ENCODE data around the gene FAAP100.
"Not testable (repeated sequence)": the region's sequence is repeated elsewhere in the genome, so short reads cannot be mapped to it uniquely, and the experiment has no call there.

Gene FAAP100, protein sequence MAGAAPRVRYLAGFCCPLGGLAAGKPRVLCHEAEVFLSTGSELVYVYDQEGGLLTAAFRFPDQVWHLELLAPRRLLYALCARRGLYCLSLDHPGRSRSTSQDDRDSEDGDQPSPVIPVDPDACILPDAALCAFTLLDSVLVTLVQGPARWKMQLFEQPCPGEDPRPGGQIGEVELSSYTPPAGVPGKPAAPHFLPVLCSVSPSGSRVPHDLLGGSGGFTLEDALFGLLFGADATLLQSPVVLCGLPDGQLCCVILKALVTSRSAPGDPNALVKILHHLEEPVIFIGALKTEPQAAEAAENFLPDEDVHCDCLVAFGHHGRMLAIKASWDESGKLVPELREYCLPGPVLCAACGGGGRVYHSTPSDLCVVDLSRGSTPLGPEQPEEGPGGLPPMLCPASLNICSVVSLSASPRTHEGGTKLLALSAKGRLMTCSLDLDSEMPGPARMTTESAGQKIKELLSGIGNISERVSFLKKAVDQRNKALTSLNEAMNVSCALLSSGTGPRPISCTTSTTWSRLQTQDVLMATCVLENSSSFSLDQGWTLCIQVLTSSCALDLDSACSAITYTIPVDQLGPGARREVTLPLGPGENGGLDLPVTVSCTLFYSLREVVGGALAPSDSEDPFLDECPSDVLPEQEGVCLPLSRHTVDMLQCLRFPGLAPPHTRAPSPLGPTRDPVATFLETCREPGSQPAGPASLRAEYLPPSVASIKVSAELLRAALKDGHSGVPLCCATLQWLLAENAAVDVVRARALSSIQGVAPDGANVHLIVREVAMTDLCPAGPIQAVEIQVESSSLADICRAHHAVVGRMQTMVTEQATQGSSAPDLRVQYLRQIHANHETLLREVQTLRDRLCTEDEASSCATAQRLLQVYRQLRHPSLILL

DNA sequence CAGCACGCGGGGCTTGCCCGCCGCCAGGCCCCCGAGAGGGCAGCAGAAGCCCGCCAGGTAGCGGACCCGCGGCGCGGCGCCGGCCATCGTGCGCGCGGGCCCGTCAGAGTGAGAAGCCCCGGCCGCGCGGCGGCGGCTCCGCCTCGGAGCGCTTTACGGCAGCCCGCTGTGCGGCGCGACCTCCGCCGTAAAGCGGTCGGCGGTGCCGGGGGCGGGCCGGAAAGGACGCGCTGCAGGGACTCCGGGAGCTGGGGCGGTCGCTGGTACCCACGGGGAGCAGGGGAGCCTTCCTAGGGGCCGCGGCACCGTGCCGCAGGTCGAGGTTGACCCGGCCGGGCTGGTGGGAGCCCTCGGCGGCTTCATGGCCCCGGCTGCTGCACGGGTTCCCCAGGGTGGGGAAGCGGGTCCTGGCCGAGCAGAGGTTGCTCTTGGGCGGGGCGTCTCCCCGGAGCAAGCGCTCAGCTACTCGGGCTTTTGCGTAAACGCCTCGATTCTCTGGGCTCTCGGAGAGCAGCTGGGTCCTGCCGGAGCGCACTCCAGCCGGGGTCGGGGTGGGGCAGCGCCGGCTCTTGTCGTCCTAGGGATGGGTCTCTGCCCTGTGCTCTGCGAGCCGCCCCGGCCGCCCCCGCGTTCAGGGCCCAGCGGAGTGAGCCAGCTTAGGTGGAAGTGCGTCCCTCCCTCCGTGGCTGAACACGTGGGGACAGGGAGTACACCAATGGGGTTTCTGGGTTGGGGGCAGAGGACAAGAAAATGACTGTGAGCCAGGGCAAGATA, at the start of gene FAAP100:
Gene FAAP100 (minus strand): TSS at position 110 of the 774 bp plus-strand sequence. CDS start 23 bp downstream, at position 87.
- DNase-seq (ENCODE audit: low spot score), result peak; percentile 78

DNA sequence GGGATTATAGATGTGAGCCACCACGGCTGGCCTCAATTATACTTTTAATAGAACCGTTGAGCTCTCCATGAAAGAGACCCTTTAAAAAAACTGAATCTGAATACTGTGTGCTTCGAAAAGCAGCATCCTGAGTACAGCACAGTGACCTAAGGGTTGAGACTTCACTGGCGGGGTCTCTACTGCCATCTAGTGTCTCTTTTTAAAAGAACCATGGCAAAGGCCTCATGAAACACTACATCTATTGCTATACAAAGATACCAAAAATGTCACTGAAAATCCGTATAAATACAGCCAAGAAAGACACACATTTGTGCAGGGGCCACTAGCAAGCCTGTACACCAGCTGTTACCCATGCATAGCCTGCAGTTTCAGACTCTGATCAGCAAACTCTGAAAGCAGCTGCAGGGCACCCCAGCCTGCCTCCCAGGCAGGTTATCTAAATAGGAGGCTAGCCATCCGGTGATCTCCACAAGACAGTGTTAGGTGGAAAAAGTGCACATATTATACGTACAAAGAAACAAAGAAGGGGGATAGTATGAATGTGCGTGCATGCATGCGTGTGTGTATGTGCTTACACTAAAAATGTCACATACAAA, 49.5 kb upstream of the FAAP100 start:
- DNase-seq (ENCODE audit: low spot score), result peak; percentile 72

DNA sequence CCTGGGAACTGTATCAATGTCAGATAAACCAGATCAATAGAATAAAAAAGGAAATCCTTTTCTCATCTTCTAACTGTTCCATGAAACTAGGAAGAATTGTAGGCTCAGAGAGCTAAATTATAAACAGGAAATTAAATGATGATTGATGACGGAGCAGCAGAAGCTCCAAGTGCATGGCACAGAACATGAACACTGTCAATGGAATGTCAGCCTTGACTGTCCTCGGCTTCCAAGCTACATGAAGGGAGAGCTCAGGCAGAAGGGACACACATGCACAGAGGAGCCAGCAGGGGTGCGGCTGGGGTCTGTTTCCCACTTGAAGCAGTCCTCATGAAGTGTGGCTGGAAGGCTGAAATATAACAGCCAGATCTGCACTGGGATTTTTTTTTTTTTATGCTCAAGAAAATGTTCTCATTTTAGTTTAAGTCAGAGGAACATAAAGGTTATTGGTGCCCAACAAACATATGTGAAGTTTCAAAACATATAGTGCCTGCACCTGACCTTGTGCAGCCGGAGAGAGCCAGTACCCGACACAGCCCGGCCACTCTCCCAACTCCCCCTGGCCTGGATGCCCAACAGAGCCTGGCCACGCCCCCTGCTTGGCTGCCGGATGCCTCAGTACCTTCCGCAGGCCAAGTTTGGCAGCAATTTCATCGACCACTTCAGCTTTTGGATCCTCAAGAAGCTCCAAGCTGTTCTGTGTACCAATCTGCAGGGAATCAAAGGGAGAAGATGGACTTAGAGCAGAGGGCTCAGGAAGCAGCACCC, 47.8 kb upstream of the FAAP100 start:
- no peak for DNase-seq (ENCODE audit: low spot score)

DNA sequence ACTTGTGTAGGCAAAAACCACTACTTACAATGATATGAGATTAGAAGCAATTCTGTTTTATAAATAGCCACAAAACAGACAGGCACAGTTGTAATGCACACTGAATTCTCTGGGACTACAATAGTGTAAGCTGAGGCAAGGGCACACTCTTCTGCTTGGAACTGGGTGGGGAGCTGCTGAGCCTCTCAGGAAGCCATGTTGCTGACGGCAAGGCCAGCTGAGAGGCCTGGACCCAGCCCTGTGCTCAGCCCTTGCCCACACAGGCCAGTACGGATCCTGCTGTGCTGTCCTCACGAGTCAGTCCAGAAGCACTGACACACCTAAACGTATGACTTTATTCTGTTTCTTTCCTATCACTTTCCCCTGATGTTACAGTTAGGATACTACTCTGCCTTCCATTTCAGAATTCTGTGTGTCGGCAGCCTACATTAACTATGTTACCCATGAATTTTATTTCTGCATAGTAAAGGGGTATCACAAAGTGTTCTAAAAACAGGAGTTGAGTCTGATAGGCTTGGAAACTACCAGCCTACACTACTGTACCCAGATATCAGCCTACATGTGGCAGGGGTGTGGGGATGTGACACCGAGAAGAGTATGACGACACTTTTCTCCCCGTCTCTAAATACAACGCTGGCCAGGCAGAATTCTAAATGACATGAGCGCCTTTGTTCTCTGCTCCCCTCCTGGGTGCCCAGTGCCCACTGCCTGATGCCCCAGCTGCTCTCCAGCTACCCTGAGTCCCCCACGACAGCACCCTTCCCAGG, 41.1 kb upstream of the FAAP100 start:
- no peak for DNase-seq (ENCODE audit: low spot score)

DNA sequence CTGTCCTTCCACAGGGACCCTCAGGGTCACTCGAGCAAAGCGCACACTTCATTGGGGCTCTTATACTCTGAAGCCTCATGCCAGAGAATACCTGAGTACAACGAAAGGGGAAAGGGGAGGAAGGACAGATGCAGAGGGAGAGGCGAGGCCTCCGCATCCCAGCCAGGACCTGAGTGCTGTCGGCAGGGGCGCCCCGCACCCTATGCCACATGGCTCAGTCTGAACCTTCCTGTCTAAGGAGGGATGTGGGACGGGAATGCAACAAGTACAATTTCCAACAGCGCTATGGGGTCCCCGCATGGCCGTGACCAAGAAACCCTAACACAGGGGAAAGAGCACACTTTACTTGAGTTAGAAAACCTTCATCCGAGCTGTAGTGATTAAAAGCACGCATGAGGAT, 39.8 kb upstream of the FAAP100 start:
- no peak for DNase-seq (ENCODE audit: low spot score)

DNA sequence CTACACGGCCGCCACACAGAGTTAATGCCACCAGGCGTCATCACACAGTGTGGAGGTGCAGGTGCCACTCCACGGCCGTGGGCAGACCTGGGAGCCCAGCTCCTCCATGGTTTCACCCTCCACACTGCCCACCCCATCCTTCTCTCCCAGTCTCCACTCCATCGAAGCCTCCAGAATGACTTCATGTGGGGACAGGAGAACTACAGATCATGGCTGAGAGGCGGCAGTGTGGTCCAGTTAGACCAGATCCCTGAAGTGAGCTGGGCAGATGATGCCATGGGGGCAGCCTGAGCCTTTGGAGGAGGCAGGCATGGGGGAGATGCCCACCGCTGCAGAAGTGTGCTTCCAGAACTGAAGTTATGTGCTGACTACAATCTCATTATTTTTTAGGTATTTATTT, 38.0 kb upstream of the FAAP100 start:
- no peak for DNase-seq (ENCODE audit: low spot score)

DNA sequence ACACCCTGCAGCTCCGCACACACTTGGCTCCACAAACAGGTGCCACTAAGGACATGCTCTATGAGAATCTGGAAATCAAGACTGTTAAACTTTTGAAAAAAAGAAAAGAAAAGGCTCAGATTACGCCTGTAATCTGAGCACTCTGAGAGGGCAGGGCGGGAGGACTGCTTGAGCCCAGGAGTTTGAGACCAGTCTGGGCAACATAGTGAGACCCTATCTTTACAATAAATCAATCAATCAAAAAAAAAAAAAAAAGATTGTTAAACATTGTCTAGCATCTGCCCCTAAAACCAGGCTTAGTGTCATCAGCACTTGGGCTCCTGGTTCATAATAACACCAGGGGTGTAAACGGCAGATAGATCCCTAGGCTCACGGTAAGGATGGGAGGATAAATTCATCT, 37.5 kb upstream of the FAAP100 start:
- DNase-seq (ENCODE audit: low spot score), result no peak

DNA sequence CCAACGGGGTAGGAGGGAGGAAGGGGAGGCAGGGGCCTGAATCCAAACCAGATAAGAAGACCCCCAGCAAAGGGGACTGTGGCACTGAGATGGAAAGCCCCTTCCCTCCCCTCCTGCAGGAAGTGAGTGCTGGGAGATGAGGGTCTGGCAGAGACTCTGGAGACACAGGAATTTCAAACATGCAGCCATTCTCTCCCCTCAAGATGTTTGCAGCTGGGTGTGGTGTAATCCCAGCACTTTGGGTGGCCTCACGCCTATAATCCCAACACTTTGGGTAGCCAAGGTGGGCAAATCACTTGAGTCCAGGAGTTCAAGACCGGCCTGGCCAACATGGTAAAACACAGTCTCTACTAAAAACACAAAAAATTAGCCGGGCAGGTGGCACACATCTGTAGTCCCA, 33.9 kb upstream of the FAAP100 start:
- no peak for DNase-seq (ENCODE audit: low spot score)

DNA sequence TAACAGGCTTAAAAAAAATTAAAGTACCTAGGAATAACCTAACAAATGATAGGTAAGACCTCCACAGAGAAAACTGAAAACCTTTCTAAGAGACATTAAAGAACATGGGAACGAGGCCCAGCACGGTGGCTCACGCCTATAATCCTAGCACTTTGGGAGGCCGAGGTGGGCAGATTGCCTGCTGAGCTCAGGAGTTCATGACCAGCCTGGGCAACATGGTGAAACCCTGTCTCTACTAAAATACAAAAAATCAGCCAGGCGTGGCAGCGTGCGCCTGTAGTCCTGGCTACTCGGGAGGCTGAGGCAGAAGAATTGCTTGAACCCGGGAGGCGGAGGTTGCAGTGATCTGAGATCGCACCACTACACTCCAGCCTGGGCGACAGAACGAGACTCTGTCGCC, 32.6 kb upstream of the FAAP100 start:
- DNase-seq (ENCODE audit: low spot score), result not testable (repeated sequence)

DNA sequence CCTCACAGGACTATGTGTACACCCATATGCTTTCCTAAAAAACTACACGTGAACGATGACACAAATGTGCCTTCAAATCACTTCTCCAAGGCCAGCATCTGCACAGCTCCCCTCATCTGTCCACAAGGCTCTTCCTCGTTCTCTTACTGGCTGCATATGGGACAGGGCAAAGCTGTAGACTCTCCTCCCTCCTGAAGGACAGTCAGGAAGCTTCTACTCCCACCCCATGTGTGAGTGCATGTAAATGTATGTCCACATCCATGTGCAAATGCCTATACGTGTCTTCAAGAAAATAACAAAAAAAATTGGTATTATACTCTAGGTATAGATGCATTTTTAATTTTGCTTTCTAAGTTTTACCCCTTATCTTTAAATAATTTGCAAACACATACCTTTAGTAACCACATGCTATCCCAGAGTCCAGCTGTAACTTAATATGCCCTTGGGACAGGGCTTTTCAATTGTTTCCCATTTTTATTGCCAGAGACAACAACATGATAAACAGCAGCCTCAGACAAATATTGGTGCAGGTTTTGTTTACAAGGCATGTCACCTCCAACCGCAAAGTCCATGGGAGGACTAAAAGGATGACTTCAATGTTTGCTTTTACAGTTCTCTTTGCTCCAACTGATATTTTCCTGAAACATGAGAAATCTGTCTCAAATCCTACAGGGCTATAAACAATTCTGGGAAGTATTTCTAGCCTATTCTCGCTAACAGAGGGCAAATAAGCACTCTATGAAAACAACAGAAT, 31.6 kb upstream of the FAAP100 start:
- DNase-seq (ENCODE audit: low spot score), result no peak

DNA sequence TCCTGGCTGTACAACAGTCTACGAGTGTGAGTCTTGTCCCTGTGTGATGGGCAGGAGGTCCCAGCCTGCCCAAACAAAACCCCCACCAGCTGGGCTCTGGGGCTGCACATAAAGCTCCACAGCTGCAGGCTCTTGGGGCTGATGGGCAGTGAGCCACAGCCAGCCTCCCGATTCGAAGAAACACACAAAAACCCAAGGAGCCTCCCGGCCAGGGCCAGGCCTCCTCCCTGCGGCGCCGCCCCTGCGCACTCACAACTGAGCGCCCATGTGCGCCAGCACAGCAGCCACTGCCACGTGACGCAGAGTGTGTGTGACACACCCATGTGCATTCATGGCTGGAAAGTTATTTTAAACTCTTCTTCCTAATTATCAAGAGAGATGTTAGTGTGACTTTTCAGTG, 30.6 kb upstream of the FAAP100 start:
- DNase-seq (ENCODE audit: low spot score), result no peak

DNA sequence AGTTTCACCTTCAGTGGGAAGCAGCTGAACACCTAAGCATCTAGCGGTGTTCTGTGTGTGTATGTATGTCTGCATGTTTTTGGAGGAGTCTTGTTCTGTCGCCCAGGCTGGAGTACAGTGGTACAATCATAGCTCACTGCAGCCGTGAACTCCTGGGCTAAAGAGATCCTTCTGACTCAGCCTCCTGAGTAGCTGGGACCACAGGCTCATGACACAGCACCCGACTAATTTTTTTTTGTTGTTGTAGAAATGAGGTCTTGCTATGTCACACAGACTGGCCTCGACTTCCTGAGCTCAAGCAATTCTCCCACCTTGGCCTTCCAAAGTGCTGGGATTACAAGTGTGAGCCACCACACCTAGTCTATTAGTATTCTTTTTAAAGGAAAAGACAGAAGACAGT, 30.2 kb upstream of the FAAP100 start:
- DNase-seq (ENCODE audit: low spot score), result no peak

DNA sequence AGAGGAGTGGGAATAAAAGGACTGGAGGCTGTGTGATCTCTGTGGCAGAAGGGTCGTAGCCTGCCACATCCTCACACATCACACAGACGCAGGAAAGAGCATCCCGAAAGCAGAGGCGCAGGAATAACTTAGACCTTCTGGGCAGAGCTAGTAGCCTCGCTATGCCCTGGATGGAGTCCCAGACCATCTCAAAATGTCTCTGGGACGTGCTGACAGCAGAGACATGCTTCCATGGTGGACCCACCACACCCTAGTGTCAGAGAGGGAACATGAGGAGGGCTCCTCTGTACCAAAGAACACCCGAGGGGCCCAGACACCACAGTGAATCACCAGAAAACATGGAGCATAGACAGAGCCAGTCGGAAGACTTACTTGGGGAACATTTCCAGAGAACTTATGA, 29.6 kb upstream of the FAAP100 start:
- DNase-seq (ENCODE audit: low spot score), result no peak

DNA sequence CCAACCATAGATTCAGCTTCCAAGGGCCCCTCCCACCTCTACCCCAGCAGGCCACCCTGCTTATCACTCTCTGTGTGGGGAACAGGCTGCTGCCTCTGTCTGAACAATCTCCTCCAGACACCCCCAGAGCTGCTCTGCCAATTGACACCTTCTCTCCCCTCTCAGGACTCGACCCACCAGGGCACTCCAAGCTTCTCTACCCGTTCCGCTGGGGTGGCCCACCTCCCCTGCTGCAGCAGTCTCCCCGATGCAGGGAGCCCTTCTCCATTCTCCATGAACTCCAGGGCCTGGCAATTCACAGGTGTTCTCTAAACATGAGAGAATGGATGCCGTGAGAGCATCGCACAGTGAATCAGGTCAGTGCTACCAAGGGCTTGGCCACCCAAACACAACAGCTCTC, 28.3 kb upstream of the FAAP100 start:
- DNase-seq (ENCODE audit: low spot score), result no peak

DNA sequence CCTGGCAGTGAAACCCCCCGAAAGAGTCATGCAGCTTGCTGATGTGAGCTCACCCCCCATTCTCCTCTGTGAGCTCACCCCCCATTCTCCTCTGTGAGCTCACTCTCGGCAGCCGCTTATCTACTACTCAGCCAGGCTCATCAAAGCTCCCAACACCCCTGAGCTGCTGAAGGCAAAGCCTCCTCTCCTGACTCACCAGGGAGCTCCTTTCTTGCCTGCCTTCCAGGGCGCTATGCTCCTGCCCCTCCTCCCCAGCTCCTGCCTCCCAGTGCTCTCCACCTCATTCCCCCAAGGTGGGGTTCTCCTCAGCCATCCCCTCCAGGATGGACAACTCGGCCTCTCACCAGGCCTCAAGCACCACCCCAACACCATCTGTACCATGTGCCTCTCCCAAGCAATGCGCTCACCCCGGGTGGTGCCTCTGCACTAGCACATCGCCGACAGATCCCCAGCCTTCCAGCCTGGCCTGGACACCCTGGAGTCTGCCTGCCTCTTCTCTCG, 27.7 kb upstream of the FAAP100 start:
- DNase-seq (ENCODE audit: low spot score), result no peak

DNA sequence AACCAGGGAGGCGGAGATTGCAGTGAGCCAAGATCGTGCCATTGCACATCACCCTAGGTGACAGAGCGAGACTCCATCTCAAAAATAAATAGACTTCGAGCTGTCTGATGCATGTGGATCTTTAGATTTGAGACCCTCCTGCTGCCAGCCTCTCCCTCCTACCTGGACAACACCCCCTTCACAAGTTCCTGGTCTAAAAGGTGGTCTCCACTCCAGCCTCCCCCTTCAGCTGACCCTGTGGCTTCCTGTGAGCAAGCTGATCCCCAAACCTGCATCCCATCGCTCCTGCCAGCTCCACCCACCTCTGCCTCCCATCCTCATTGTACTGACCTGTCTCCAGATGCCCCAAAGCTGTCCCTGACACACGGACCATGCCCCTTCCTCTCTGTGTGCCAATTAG, 27.1 kb upstream of the FAAP100 start:
- no peak for DNase-seq (ENCODE audit: low spot score)

DNA sequence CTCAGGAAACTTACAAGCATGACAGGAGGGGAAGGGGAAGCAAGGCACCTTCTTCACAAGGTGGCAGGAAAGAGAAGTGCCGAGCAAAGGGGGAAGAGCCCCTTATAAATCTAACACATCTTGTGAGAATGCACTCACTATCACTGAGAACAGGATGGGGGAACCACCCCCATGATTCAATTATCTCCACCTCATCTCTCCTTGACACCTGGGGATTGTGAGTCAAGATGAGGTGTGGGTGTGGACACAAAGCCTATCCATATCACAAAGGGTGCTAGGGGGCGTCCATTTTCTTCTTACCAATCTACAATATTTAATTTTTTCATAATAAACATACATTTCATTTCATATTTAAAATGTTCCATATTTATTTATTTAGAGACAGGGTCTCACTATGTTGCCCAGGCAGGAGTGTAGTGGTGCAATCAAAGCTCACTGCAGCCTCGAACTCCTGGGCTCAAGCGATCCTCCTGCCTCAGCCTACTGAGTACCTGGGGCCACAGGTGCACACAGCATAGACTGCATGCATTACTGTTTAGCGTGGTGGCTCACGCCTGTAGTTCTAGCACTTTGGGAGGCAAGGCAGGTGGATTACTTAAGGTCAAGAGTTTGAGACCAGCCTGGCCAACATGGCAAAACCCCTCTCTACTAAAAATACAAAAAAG, 26.5 kb upstream of the FAAP100 start:
- DNase-seq (ENCODE audit: low spot score), result no peak

DNA sequence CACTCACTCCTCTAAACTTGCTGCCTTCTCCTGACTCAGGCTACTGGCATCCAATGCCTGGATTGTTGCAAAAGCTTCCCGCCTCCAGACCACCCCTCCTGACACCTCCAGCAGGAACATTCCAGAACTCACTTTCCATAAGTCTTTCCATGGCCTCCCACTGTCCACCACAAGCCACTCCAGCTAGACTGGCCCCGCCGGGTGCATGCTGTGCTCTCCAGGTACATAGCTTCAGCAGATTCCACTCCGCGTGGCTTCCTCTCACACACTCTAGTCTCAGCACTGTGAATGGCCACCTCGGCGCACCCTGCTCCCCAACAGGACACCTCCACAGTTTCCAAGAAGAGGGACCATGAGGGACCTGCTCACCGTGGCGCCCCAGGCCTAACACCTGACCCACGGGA, 25.9 kb upstream of the FAAP100 start:
- no peak for DNase-seq (ENCODE audit: low spot score)
